ENCODE measurements around the gene S100PBP. TPM values are rescaled to one million over a fixed set of nuclear protein-coding genes. Genes with fewer than 3 reads are reported as not detected.

The S100PBP gene
- total RNA-seq, 4 donors from 2014 or later = 14.9 to 24.1 (median 18.6) TPM

DNA sequence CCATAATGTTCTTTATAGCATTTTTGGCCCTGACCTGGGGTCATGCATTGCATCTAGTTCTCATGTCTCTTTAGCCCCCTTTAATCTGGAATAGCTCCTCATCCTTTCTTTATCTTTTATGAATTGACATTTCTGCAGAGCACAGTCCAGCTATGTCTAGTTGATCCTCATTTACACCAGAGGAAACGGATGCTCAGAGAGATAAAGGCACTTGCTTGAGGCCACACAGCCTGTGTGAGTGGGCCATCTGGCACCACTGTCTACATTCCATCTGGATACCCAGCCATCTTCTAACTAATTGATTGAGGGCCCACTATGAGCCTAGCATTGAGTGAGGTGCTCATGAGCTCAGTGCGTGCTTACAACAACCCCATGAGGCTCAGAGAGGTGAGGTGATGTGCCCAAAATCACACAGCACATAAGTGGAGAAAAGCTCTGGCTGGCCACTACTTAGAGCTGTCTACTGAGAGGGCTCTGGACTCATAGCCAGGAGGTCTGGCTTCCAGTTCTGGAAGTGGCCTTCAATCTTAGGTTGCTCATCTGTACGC lies 72.4 kb downstream of the S100PBP start:
- WGBS = 91% methylated on average over 3 of the region's 3 CpGs
- Histone ChIP-seq H3K27me3 (peaks cover 8 to 93% (median 36%) of the 10 kb centered on the region in 4 donors), H3K4me1 (peaks cover 17 to 33% (median 28%) of the 10 kb centered on the region in 4 donors), H3K27ac (replicated peaks in 1 of 4) (no peak overlapping the region), H3K4me3 (no peak overlapping the region), H3K9me3 (no peaks in the 10 kb centered on the region), H3K36me3 (no peaks in the 10 kb centered on the region)
- TF ChIP-seq, protein P1, sequence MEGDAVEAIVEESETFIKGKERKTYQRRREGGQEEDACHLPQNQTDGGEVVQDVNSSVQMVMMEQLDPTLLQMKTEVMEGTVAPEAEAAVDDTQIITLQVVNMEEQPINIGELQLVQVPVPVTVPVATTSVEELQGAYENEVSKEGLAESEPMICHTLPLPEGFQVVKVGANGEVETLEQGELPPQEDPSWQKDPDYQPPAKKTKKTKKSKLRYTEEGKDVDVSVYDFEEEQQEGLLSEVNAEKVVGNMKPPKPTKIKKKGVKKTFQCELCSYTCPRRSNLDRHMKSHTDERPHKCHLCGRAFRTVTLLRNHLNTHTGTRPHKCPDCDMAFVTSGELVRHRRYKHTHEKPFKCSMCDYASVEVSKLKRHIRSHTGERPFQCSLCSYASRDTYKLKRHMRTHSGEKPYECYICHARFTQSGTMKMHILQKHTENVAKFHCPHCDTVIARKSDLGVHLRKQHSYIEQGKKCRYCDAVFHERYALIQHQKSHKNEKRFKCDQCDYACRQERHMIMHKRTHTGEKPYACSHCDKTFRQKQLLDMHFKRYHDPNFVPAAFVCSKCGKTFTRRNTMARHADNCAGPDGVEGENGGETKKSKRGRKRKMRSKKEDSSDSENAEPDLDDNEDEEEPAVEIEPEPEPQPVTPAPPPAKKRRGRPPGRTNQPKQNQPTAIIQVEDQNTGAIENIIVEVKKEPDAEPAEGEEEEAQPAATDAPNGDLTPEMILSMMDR (IDR thresholded peaks at IDR 0.05) = no peak
- no peak for TF ChIP-seq POLR2AphosphoS5 (IDR thresholded peaks at IDR 0.05)
- no peak for TF ChIP-seq EP300 (IDR thresholded peaks at IDR 0.05)
- TF ChIP-seq POLR2A (IDR thresholded peaks at IDR 0.05; ENCODE audit: low read depth) = no peak
- intact Hi-C loops (cut with DNase I) = no loop called here
- no peak for DNase-seq (ENCODE audit: extremely low spot score)

DNA sequence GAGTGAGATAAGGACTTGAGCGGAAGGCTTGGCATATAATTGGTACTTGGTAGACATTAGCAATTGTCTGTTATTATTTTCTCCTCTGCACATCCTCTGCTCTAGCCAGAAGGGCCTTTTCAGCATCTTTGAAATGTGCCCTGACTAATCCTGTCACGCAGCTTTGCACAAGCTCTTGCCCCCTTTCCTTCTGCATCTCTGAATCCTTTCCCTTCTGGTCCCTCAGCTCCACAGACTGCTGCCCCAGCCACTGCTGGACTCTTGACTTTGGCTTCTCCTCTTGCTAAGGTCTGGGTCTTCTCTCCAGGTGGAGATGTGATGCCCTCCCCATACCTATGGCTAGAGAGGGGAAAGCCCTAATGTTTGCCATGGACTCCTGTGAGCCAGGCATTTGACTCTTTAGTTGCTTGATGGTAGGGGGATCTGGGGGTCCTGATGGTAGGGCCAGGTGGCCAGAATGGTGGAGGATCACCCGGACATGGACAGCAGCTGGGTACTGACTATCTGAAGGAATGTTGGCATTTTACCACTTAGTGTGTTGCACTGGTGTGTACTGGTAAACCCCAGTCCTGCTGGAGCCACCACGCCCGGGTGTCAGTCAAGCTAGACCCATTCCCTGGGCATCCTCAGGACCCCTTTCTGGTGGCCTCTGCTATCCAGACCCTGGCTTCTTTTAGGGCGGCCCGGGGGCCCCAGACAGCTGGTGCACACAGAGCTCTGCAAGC lies 73.2 kb downstream of the S100PBP start:
- WGBS = 81% methylated on average over 3 of the region's 7 CpGs
- intact Hi-C loops (cut with DNase I) = no loop called here
- H3K4me3 ChIP-seq = no peak overlapping the region
- TF ChIP-seq POLR2A (IDR thresholded peaks at IDR 0.05; ENCODE audit: low read depth) = no peak
- no peak for TF ChIP-seq EP300 (IDR thresholded peaks at IDR 0.05)
- TF ChIP-seq POLR2AphosphoS5 (IDR thresholded peaks at IDR 0.05) = no peak
- TF ChIP-seq, protein P1 (IDR thresholded peaks at IDR 0.05) = no peak
- H3K36me3 ChIP-seq = no peaks in the 10 kb centered on the region
- DNase-seq (ENCODE audit: extremely low spot score) = no peak
- no peak overlapping the region for H3K27ac ChIP-seq (replicated peaks in 1 of 4)
- no peaks in the 10 kb centered on the region for H3K9me3 ChIP-seq
- peaks cover 17 to 32% (median 28%) of the 10 kb centered on the region in 4 donors for H3K4me1 ChIP-seq
- H3K27me3 ChIP-seq = peaks cover 8 to 84% (median 29%) of the 10 kb centered on the region in 4 donors

DNA sequence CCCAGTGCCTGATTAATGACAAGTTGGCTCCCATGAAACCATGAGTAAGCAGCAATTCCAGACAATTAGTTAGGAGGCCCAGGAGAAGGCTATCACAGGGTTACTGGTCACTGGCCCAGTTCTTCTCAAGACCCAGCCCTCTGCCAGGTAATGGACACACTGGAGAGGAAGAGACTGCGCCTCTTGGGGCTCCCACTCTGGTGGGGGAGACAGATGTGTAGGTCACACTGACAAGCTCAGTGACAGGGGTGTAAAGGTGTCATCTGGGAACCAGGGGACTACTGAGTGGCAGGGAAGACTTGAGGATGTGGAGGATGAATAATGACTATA lies 73.8 kb downstream of the S100PBP start:
- H3K27me3 ChIP-seq = peaks cover 7 to 79% (median 23%) of the 10 kb centered on the region in 4 donors
- H3K27ac ChIP-seq (replicated peaks in 1 of 4) = no peak overlapping the region
- H3K4me3 ChIP-seq = no peak overlapping the region
- no peaks in the 10 kb centered on the region for H3K36me3 ChIP-seq
- intact Hi-C loops (cut with DNase I) = no loop called here
- TF ChIP-seq, protein P1 (IDR thresholded peaks at IDR 0.05) = no peak
- TF ChIP-seq POLR2A (IDR thresholded peaks at IDR 0.05; ENCODE audit: low read depth) (no peak), POLR2AphosphoS5 (IDR thresholded peaks at IDR 0.05) (no peak), EP300 (IDR thresholded peaks at IDR 0.05) (no peak)
- WGBS = 100% methylated on average over 1 of the region's 1 CpG
- no peak for DNase-seq (ENCODE audit: extremely low spot score)
- peaks cover 17 to 27% (median 23%) of the 10 kb centered on the region in 4 donors for H3K4me1 ChIP-seq
- no peaks in the 10 kb centered on the region for H3K9me3 ChIP-seq

DNA sequence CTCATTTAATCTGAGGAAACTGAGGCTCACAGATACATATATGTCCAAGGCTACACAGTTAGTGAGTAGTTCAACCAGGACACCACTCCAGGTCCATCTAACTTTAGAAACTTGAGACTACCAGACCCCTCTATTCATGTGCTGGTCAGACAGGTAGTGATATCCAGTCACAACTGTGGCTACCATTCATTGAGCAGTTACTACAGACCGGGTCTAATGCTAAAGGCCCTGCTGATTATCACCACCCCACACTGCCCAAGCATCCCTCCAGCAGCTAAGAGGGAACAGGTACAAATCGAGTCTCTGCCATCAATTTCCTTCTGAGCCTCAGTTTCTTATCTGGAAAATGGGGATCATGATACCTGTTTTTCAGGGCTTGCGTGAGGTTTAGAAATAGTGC lies 74.2 kb downstream of the S100PBP start:
- H3K4me3 ChIP-seq = no peak overlapping the region
- no peak for TF ChIP-seq EP300 (IDR thresholded peaks at IDR 0.05)
- TF ChIP-seq, protein P1 (IDR thresholded peaks at IDR 0.05) = no peak
- TF ChIP-seq POLR2AphosphoS5 (IDR thresholded peaks at IDR 0.05) = no peak
- TF ChIP-seq POLR2A (IDR thresholded peaks at IDR 0.05; ENCODE audit: low read depth) = no peak
- intact Hi-C loops (cut with DNase I) = no loop called here
- WGBS = 87% methylated on average over 3 of the region's 3 CpGs
- H3K27ac ChIP-seq (replicated peaks in 1 of 4) = no peak overlapping the region
- no peak for DNase-seq (ENCODE audit: extremely low spot score)
- H3K9me3 ChIP-seq = no peaks in the 10 kb centered on the region
- peaks cover 3 to 75% (median 19%) of the 10 kb centered on the region in 4 donors for H3K27me3 ChIP-seq
- H3K4me1 ChIP-seq = peaks cover 14 to 23% (median 18%) of the 10 kb centered on the region in 4 donors
- no peaks in the 10 kb centered on the region for H3K36me3 ChIP-seq

Data from esophagus muscularis mucosa (tissue), 4 donors.